ENCODE results near the gene PLRG1.
A peak's percentile ranks its signal among the peaks of the same experiment; 100 is the strongest.

The PLRG1 gene

DNA sequence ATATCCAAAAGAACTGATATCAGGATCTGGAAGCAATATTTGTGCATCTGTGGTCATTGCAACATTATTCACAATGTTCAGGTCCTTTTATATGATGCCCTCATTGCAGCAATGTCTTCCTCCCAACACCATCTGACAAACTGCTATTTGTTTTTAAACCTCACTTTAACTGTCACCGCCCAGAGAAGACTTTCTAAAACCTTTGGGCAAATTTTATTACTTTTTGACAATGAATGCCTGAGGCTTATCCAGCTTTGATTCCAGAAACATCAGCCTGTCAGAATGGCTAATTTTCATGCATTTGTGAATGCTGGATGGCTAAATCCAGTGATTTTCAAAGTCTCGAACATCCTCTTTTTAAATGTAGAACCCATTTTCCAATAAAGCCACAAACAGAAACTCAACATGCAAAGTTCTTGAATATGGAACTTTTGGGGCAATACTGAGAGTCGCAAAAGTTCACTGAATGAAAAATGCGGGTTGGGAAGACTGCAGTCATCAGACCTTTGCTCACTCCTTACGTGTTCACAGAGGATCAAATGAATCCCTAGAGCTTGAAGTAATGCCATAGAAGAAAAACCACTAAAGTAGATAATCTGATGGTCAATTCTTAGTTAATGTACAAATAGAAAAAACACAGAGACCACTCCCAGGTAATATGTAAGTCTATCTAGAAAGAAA lies 23.1 kb upstream of the PLRG1 start:
- DNase-seq, result no peak

DNA sequence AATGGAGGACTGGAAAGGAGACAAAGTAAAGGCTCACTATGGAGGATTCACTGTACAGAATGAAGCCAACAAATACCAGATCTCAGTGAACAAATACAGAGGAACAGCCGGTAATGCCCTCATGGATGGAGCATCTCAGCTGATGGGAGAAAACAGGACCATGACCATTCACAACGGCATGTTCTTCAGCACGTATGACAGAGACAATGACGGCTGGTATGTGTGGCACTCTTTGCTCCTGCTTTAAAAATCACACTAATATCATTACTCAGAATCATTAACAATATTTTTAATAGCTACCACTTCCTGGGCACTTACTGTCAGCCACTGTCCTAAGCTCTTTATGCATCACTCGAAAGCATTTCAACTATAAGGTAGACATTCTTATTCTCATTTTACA lies 19.4 kb upstream of the PLRG1 start:
- DNase-seq, result no peak

DNA sequence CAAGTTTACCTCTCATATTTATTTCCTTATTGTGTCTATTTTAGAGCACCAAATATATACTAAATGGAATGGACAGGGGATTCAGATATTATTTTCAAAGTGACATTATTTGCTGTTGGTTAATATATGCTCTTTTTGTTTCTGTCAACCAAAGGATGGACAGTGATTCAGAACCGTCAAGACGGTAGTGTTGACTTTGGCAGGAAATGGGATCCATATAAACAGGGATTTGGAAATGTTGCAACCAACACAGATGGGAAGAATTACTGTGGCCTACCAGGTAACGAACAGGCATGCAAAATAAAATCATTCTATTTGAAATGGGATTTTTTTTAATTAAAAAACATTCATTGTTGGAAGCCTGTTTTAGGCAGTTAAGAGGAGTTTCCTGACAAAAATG lies 18.8 kb upstream of the PLRG1 start:
- DNase-seq, result no peak

DNA sequence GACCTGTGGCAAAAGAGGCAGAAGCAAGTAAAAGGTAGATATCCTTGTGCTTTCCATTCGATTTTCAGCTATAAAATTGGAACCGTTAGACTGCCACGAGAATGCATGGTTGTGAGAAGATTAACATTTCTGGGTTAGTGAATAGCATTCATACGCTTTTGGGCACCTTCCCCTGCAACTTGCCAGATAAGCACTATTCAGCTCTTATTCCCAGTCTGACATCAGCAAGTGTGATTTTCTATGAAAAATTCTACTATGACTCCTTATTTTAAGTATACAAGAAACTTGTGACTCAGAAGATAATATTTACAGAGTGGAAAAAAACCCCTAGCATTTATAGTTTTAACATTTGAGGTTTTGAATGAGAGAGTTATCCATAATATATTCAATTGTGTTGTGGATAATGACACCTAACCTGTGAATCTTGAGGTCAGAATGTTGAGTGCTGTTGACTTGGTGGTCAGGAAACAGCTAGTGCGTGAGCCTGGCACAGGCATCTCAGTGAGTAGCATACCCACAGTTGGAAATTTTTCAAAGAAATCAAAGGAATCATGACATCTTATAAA lies 16.5 kb upstream of the PLRG1 start:
- DNase-seq, result no peak

DNA sequence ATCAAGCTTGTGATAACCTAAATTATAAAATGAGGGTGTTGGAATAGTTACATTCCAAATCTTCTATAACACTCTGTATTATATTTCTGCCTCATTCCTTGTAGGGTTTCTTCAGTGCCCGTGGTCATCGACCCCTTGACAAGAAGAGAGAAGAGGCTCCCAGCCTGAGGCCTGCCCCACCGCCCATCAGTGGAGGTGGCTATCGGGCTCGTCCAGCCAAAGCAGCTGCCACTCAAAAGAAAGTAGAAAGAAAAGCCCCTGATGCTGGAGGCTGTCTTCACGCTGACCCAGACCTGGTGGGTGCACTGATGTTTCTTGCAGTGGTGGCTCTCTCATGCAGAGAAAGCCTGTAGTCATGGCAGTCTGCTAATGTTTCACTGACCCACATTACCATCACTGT lies 15.5 kb upstream of the PLRG1 start:
- no peak for DNase-seq

DNA sequence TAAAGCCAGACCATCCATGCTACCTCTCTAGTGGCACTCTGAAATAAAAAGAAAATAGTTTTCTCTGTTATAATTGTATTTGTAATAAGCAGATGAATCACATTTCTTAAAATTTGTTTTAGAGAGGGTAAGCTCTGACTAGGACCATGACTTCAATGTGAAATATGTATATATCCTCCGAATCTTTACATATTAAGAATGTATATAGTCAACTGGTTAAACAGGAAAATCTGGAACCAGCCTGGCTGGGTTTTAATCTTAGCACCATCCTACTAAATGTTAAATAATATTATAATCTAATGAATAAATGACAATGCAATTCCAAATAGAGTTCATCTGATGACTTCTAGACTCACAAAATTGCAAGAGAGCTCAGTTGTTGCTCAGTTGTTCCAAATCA lies 14.1 kb upstream of the PLRG1 start:
- DNase-seq, result no peak

DNA sequence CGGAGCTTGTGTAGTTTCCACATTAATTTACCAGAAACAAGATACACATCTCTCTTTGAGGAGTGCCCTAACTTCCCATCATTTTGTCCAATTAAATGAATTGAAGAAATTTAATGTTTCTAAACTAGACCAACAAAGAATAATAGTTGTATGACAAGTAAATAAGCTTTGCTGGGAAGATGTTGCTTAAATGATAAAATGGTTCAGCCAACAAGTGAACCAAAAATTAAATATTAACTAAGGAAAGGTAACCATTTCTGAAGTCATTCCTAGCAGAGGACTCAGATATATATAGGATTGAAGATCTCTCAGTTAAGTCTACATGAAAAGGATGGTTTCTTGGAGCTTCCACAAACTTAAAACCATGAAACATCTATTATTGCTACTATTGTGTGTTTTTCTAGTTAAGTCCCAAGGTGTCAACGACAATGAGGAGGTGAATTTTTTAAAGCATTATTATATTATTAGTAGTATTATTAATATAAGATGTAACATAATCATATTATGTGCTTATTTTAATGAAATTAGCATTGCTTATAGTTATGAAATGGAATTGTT lies 12.6 kb upstream of the PLRG1 start, which contains the start of gene FGB:
FGB (plus strand) TSS at position 315 of the 558 bp plus-strand sequence; CDS start at position 323, 8 bp downstream.
- DNase-seq, result no peak

DNA sequence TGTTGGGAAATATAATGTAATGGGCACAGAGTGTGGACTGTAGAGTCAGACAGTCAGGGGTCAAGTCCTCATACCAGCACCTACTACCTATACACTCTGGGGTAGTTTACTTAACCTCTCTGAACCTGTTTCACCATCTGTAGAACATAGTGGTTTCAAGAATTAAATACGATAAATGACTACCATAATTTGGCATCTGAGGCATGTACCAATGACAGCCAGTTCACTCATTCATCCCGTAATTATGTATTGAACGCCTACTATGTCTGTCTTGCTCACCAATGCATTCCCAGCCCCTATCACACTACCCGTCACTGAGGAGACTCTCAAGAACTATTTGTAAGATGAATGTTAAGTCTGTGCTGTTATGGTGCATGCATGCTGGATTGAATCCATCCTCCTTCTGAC lies 10.6 kb upstream of the PLRG1 start:
- DNase-seq, result peak; percentile 78

DNA sequence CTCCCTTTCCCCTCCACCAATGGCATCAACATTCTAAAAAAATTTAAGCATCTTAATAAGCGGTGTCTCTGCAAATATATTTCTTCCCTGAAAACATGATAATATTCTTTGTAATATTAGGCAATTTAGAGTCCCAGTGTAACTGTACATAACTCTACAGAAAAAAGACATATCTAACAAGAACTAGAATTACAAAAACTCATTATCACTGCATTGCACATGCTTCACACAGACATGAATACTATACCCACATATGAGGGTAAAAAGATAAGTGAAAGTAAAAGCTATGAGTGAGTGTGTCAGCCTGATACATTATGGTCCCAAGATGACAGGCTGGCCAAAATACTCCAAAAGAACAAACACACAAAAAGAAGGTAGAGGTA lies 10.2 kb upstream of the PLRG1 start:
- no peak for DNase-seq

DNA sequence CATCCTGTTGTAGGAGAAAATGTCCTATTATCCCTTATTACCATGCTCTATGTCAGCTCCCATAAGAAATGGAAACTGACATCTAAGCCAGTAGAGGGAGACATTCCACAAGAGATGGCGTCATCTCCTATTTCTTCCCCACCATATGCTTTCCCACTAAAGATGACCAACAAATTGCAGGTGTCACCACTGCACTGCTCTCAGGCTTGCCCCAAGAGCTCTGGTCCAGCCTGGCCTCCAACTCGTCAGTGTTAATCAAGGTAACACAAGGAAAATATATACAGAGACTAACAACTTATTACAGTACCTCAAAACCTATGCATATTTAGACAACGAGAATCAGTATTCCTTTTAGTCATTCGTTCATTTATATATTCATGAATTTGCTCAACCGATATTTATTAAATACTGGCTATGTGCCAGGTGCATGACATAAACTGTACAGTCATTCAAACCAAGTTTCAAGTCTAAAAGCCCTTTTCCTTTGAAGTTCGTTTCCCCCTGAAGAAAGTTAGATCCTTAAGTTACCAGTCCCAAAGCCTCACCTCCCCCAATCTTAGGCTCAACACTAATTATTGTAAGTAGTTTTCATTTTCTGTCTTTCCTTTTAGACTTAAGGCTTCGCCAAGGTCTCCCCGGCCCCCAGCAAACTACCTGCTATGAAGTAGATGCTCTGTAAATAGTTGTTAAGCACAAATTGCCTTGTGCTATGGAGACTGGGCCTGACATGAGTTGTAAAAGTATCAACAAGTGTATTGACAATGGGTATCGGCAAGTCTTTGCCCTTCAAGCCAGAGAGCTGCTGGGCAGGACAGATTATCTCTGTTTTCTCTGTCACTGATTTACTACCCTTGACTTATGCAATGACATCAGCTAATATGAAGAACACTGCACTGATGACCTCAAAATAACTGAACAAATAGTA lies 9.6 kb upstream of the PLRG1 start:
- peak; percentile 59 for DNase-seq

DNA sequence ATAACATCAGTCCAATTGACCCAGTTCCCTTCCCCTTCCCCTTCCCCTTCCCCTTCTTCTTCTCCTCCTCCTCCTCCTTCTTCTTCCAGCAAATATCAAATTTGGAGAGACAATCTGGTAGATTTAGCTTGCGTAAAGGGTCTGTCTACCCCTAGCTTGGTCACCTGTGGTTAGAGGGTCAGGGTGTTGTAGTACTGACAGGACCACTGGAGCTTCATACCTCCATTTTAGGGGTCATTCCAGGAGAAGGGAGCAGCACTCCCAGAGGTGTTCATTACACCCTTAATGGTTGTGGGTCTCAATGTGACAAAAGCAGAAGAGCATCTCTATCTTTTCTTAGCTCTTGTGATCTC lies 8.9 kb upstream of the PLRG1 start:
- DNase-seq, result no peak

DNA sequence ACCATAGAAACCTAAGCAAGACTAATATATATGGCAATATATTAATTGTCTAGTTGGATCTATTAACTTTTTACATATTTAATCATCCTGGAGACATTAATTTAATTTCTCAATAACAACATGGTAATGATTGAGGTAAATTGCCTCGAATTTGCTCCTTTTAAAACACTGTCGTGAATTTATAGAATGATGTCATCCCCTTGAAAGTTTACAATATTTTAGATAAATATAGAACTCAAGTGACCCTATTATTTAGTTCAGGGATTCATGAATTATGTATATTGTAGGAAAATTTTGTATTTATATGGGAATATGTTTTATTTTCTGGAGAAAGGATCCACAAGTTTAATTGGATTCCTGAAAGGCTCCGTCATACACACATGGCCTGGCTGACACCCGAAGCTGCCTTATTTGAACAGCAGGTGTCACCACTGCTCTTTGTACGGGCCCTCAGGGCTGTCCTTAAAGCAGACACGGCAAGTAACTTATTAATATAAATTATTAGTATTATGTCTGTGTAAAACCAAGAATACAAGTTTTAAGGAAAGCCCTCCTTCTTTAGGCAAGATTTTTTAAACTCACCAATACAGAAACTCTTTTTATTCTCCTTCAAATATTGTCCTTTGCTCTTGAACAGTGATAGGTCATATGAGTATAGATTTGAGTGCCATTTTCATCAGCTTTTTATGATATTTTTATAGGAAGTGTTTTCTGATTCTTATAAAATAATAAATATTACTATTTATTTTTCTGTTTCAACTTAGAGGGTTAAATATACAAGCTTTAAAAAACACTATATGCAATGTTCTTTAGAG lies 1.9 kb upstream of the PLRG1 start:
- DNase-seq, result peak; percentile 77

DNA sequence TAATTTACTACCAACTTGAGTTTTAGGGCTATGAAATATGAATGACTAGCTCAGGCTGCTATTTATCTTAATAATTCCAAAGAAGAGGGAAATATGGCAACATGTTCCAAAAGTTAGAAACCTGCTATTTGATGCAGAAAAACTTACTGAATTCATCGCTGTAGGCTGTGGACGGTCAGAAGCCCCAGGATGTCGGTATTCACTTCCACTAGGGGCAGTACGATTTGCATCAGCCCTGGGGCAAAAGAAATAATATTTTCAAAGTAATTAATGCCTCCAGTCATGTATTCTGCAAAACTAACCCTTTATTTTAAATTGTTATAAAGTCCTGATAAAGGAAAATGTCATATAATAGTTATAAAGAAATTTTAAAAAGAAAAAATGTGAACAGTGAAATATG lies 4.5 kb downstream of the PLRG1 start:
- no peak for DNase-seq

DNA sequence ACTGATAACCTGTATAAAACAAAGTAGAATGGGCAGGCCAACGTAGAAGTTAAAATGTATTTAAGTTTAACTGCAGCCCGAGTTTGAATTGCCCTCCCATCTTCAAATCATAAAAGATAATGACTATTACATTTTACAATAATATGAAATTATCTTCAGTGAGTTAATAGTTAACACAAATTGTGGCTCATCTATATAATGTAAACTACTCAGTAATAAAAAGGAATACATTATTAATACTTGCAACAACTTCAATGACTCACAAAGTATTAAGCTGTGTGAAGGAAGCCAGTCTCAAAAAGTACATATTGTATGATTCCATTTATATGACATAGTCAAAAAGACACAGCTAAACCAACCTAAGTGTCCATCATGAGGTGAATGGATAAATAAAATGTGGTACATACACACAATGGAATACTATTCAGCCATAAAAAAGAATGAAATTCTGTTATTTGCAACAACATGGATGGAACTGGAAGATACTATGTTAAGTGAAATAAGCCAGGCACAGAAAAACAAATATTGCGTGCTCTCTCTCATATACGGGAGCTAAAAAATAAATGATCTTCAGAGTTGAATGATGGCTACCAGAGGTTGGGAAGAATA lies 7.8 kb downstream of the PLRG1 start:
- no peak for DNase-seq

DNA sequence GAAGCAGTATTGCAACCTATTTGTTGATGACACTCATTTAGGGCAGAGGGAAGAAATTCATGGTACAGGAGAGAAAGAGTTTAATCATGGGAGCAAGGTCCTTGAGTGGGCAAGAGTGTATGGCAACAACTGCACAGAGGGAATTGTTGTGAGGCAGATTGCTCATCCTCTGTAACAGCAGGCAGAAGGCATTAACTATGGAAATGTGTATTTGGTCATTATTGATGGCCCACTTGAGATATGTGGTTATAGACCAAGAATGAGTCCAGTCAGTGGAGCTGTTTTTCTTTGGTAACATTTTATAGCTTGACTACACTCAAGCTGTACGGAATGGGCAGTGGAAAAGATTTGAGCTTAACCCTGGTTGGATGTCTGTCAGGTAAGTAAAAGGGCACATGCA lies 15.9 kb downstream of the PLRG1 start:
- no peak for DNase-seq

DNA sequence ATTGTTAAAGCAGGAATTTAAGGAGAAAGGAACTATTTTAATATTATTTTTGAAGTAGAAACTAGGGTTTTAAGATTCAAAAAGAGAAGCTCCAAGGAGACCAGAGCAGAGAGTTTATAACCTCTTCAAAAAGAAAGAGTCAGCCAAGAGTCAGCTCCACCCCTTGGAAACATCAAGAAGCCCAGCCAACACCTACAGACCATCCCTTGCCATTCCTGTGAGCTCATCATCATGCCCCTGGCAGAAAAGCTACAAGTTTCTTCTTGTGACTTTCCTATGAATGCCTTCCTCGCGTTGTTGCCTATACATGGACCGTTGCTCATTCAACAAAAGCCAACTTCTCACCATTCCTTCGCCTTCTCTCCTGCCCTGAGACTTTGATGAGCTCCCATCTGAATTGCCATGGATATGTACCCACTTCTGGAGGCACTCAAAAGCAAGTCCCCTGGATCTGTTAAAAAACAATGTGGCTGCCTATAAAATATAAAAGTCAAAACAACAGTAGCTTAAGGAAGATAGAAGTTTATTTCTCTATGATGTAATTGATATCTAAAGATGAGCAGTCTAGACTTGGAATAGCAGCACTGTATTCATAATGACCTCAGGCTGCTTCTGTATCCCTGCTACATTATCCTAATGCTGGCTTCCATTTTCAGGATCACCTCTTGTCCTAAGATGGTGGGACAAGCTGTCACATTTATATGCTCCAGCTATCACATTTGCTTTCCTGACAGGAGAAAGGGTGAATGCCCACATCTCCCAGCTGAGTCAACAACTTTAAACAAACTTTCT lies 20.3 kb downstream of the PLRG1 start:
- DNase-seq, result no peak

DNA sequence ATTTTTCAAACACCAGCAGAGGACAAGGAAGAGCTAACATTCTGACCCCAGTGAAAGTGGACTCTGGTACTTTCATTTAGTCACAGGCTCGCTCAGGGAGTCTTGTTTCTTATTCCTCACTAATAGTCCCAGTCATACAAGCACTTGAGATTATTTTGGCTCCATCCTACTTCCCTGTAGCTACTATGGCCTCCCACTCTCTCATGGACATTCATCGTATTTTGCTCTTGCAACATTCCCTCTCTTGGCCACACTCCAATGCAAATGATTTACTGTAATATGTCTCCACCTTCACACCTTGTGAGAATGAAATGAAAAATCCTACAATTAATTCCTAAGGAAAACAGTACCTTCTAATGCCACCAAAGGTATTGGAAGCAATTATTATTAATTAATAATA lies 21.3 kb downstream of the PLRG1 start:
- DNase-seq, result no peak

DNA sequence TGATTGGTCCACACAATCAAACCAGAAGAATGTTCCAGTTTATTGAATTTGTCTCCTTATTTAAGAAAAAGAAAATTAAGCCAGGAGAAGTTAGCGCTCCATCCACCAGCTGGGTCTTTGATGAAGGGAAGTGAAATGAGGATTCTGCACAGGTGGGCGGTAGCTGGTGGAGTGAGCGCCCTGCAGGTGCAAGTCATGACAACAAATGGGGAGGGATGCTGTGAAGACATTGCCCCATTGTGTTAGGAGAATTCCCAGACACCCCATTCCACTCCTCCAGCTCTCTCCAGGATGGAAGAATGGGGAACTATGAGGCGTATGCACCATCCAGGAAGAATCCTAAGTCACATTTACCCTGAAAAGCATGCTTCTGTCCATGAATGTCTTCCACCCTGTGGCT lies 22.9 kb downstream of the PLRG1 start:
- no peak for DNase-seq

DNA sequence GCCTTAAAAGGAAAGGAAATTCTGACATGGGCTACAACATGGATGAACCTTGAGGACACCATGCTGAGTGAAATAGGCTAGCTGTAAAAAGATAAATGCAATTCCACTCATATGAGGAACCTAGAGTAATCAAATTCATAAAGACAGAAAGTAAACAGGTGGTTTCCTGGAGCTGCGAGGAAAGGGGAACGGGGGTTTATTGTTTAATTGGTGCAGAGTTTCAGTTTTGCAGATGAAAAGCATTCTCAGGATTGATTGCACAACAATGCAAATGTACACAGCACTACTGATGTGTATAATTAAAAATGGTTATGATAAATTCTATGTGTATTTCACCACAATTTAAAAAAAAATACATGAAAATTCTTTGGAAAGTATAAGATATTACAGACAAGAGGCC lies 24.0 kb downstream of the PLRG1 start:
- no peak for DNase-seq

DNA sequence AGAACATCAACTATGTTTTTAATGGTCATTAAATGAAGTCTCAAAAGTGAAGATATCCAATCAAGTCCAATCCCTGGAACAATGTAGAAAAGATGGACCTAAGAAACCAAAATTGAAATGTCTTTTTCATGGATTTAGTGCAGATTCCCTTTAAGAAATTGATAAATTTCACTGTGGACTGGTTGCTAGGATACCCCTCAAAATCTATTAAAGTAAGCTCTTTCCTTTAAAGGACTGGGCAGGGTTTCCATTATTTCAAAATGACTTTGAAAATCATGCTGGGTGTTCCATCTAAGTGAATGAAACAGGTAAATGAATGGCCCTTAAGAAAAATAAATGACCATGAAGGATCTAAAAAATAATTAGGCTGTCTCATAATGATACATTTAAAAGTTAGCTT lies 28.6 kb downstream of the PLRG1 start:
- no peak for DNase-seq

DNA sequence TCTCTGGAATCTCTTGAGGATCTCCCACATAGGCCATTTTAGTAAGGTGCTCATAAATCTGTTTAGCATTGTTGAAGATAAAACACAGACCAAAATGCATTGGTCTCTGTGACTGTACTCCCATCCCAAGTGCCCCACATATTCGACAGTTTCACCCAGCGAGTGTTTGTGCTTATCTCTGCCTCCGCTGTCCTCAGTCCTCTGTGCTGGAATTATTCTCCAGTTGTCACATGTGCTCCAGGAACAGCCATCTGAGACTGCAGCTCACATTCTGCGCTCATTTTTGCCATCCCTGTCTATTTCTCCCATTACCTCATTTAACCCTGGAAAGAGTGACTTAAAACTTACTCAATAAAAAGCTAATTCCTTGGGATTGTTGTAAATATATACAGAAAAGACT lies 31.0 kb downstream of the PLRG1 start:
- no peak for DNase-seq

DNA sequence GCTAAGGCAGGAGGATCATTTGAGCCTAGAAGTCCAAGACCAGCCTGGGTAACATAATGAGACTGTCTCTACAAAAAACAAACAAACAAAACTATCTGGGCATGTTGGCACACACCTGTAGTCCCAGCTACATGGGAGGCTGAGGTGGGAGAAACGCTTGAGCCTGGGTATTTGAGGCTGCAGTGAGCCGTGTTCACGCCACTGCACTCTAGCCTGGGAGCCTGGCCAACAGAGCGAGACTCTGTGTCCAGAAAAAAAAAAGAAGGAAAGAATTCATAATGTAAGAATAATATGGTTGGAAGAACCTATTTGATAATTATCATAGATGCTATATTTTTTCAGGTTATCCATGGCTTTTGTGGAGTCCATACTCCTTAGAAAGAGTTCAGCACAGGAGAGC lies 32.6 kb downstream of the PLRG1 start:
- no peak for DNase-seq

Data from EL (cell line).